K562 (cell line): ENCODE measurements around the gene TRIM3. TPM values are rescaled to one million over a fixed set of nuclear protein-coding genes. Genes with fewer than 3 reads are reported as not detected.

Experiments
- ATAC-seq: fragments of 200-7000 bp; cut with Tn5 transposase; 3 replicates; pipeline ENCODE4 v1.9.1; 2020; ENCODE audit warnings: moderate library complexity
- BruUV-seq: library from RNA; stranded (reverse); fragments of 400-500 nt; replicated peaks from 2 replicates; lab custom pipeline; 2021; lab: Mats Ljungman, UMichigan
- CTCF ChIA-PET: fragments of 300-600 bp; formaldehyde crosslinking; extraction: SDS; loops from one replicate; lab custom pipeline; 2021; ENCODE audit warnings: low intra/inter-chr PET ratio; lab: Yijun Ruan, JAX
- POLR2A ChIA-PET: fragments of 300-600, 350-650 bp; sonication (Branson Sonifier 250); formaldehyde crosslinking; extraction: SDS; loops from one replicate; lab custom pipeline; 2021; ENCODE audit warnings: antibody characterized with exemption, inconsistent platforms; lab: Yijun Ruan, JAX
- DNase-seq, 4 experiments: peaks; one replicate each; pipeline versions ENCODE4 v3.0.0 to v3.0.0-alpha.2; 2011 to 2018; ENCODE audit warnings: low spot score in 3 of 4, mixed read lengths in 3 of 4; ENCODE audit errors: extremely low read depth in 1 of 4
- FAIRE-seq: peaks from 2 replicates; lab custom pipeline; 2011; peaks lifted over from hg19 to GRCh38; lab: Jason Lieb, UNC
- H2AFZ ChIP-seq: 2 replicates; pipeline ENCODE4 v1.6.0; 2011; ENCODE audit warnings: low read depth, low read length, control low read depth, inconsistent platforms
- H3K27ac ChIP-seq: fragments of 200-600 bp; 3 replicates; pipeline ENCODE4 v1.8.0; 2011; ENCODE audit warnings: low read depth, mild to moderate bottlenecking, control low read depth, inconsistent platforms, low read length, moderate library complexity, mixed read lengths; ENCODE audit errors: extremely low read depth
- H3K27me3 ChIP-seq, 2 experiments: fragments of 300-600 bp in 1 of 2; 2 replicates in 1 of 2; 3 replicates in 1 of 2; pipeline versions ENCODE4 v1.6.0 to v1.8.0; 2011; ENCODE audit warnings: inconsistent platforms in 2 of 2, low read length in 2 of 2, mild to moderate bottlenecking in 1 of 2, mixed read lengths in 1 of 2, moderate library complexity in 1 of 2; ENCODE audit not compliant: control insufficient read depth in 2 of 2, insufficient read depth in 2 of 2
- H3K36me3 ChIP-seq: fragments of 300-600 bp; 3 replicates; pipeline ENCODE4 v1.8.0; 2011; ENCODE audit warnings: mild to moderate bottlenecking, low read length, inconsistent platforms; ENCODE audit not compliant: control insufficient read depth, insufficient read depth
- H3K4me1 ChIP-seq, 2 experiments: fragments of 200-600 bp in 1 of 2; replicated peaks in 1 of 2; 2 replicates in 1 of 2; 3 replicates in 1 of 2; pipeline versions ENCODE4 v1.5.1 to v1.8.0; 2011; ENCODE audit warnings: inconsistent platforms in 2 of 2, low read length in 2 of 2, mild to moderate bottlenecking in 1 of 2, mixed read lengths in 1 of 2, moderate library complexity in 1 of 2; ENCODE audit not compliant: control insufficient read depth in 2 of 2, insufficient read depth in 2 of 2
- H3K4me2 ChIP-seq: 2 replicates; pipeline ENCODE4 v1.6.1; 2011; ENCODE audit warnings: low read length, control low read depth, inconsistent platforms, mixed read lengths; ENCODE audit not compliant: insufficient read depth
- H3K4me3 ChIP-seq: fragments of 200-600 bp; sonication (generic), shearing (Covaris generic); 2 replicates; pipeline ENCODE4 v1.5.1; 2016; ENCODE audit warnings: control low read depth, inconsistent platforms
- H3K79me2 ChIP-seq: fragments of 200-600 bp; 3 replicates; pipeline ENCODE4 v1.8.0; 2011; ENCODE audit warnings: low read length, inconsistent platforms; ENCODE audit not compliant: control insufficient read depth, insufficient read depth
- H3K9ac ChIP-seq, 2 experiments: 2 replicates each; pipeline versions ENCODE4 v1.6.0 to v1.6.1; 2011; ENCODE audit warnings: low read depth in 2 of 2, low read length in 2 of 2, control low read depth in 1 of 2, inconsistent platforms in 1 of 2, mild to moderate bottlenecking in 1 of 2, mixed read lengths in 1 of 2; ENCODE audit not compliant: insufficient read depth in 1 of 2
- H3K9me1 ChIP-seq: one replicate; pipeline ENCODE4 v1.6.0; 2011; ENCODE audit warnings: inconsistent platforms, mild to moderate bottlenecking, low read length, moderate library complexity; ENCODE audit not compliant: control insufficient read depth, insufficient read depth
- H3K9me3 ChIP-seq: replicated peaks from 2 replicates; pipeline ENCODE4 v1.5.1; 2011; ENCODE audit warnings: low read depth, low read length, inconsistent platforms; ENCODE audit not compliant: control insufficient read depth, insufficient read depth
- H4K20me1 ChIP-seq: replicated peaks from 2 replicates; pipeline ENCODE4 v1.6.1; 2011; ENCODE audit warnings: low read length, inconsistent platforms, mixed read lengths; ENCODE audit not compliant: control insufficient read depth, insufficient read depth
- ETV1 ChIP-seq: fragments of 450-650 bp; conservative IDR thresholded peaks from 2 replicates; pipeline ENCODE4 v1.6.1; 2016; ENCODE audit warnings: missing genetic modification characterization, control low read depth, low read depth, missing compliant biosample characterization
- GABPA ChIP-seq: fragments of 200-800 bp; sonication (Bioruptor generic); conservative IDR thresholded peaks from 2 replicates; pipeline ENCODE4 v1.6.1; 2016; ENCODE audit warnings: low read depth, missing genetic modification characterization, missing compliant biosample characterization
- GABPB1 ChIP-seq: sonication (generic); formaldehyde crosslinking; IDR thresholded peaks from 2 replicates; pipeline ENCODE4 v1.8.0; 2022; ENCODE audit warnings: mild to moderate bottlenecking, missing genetic modification reagents
- ILK ChIP-seq: fragments of 450-650 bp; IDR thresholded peaks from 2 replicates; pipeline ENCODE4 v1.6.1; 2016; ENCODE audit warnings: missing genetic modification characterization, low read depth, mild to moderate bottlenecking, missing compliant biosample characterization, moderate library complexity, borderline replicate concordance
- POLR3A ChIP-seq: IDR thresholded peaks from 2 replicates; pipeline ENCODE4 v1.6.1; 2011; ENCODE audit warnings: borderline replicate concordance, mild to moderate bottlenecking, moderate library complexity; ENCODE audit not compliant: insufficient read length, insufficient read depth; ENCODE audit errors: extremely low read depth
- RAD51 ChIP-seq: fragments of 450-650 bp; IDR thresholded peaks from 2 replicates; pipeline ENCODE4 v1.7.1; 2016; ENCODE audit warnings: low read depth, mild to moderate bottlenecking, borderline replicate concordance
- ZNF143 ChIP-seq: sonication (generic); formaldehyde crosslinking; IDR thresholded peaks from 2 replicates; pipeline ENCODE4 v1.9.0; 2022; ENCODE audit warnings: mild to moderate bottlenecking, missing genetic modification reagents
- WGBS: fragments of 100-300 bp; shearing (Covaris generic); methylation state at CpG from one replicate; pipeline ENCODE4 v1.1.6; 2016; ENCODE audit warnings: low coverage, mixed read lengths; ENCODE audit not compliant: insufficient coverage; ENCODE audit errors: missing lambda C conversion rate; 5-methylcytosine and 5-hydroxymethylcytosine counted together
- in situ Hi-C: fragments of 300-500 bp; cut with MboI; formaldehyde crosslinking; loops from 4 replicates; pipeline ENCODE4 v1.15.0; 2018; ENCODE audit warnings: inconsistent platforms, mixed read lengths
- intact Hi-C: fragments of 100-400 bp; cut with micrococcal nuclease; formaldehyde crosslinking; loops from 2 replicates; pipeline ENCODE4 v1.14.2; 2022
- polyA plus RNA-seq, 8 experiments: library from polyadenylated mRNA; depleted of rRNA in 4 of 8; stranded (reverse) in 5 of 8; unstranded in 3 of 8; fragments of >200 nt; fragmentation: Nextera tagmentation in 2 of 8; fragmentation: Illumina TruSeq in 1 of 8; extraction: Ambion mirVana in 2 of 8; extraction: Trizol in 1 of 8; gene quantifications; 2 replicates each; pipeline versions ENCODE4 v1.2.1 to v1.2.3, GENCODE V29; 2011 to 2014; ENCODE audit warnings: inconsistent platforms in 1 of 8, missing spikeins in 1 of 8
- total RNA-seq, 7 experiments: library from RNA; depleted of rRNA in 6 of 7; stranded (reverse); fragments of >200 nt in 6 of 7; fragmentation: Illumina TruSeq in 2 of 7; extraction: Trizol in 2 of 7; gene quantifications; 2 replicates each; pipeline versions ENCODE4 v1.2.1 to v1.2.3, GENCODE V29; 2011 to 2021; ENCODE audit warnings: low replicate concordance in 1 of 7
- TF ChIP-seq, protein P1 (sequence below): fragments of 200-400 bp; formaldehyde crosslinking; IDR thresholded peaks from 2 replicates; pipeline ENCODE4 v1.6.1; 2017; ENCODE audit warnings: mild to moderate bottlenecking, low read depth, low read length, moderate library complexity
- TF ChIP-seq, protein P2 (sequence below): sonication (generic); formaldehyde crosslinking; IDR thresholded peaks from 2 replicates; pipeline ENCODE4 v1.9.0; 2022; ENCODE audit warnings: mild to moderate bottlenecking, missing genetic modification reagents
- TF ChIP-seq, protein P3 (sequence below): sonication (generic); formaldehyde crosslinking; IDR thresholded peaks from 2 replicates; pipeline ENCODE4 v1.5.0; 2020; ENCODE audit warnings: missing genetic modification reagents

TRIM3 gene
- total and polyA plus RNA-seq, 9 of the 15 experiments (the other 6 are each of a cell fraction or from before 2014, with no cell fraction given) = 0.45 to 9.2 (median 4.7) TPM

DNA sequence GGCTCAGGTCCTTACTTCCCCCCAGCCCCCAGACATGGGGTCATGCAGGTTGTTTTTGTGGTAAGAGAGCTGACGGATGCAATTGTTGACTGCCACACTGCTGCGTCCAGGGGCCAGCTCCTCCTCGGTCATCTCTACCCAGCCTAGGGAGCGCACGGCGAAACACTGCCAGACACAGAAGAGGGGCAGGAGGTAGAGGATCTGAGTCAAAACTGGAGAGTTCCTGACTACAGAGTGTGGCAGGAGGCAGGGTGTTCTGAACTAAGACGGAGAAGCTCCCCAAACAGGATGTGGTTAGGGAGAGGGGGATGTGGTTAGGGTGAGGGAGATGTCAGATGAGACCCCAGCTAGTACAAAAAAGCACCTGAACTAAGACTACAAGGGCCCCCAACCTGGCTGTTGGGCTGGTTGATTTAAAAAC lies 71.2 kb downstream of the TRIM3 start:
- no peak overlapping the region for H3K9ac ChIP-seq
- H4K20me1 ChIP-seq = 0 out of 2 replicates have a peak, but pooled peaks cover 3% of the 10 kb centered on the region
- POLR2A ChIA-PET = interaction anchor here (0.7 to 1.5 kb wide), 4 partner anchors 13 to 71 kb away, joined by 3 to 5 read pairs (median 4); partner anchors contain the start of genes APBB1 and SMPD1
- in situ Hi-C loops = no loop called here
- no peaks in the 10 kb centered on the region for H3K9me1 ChIP-seq
- ATAC-seq (peak; percentile 13; the same call in 1 of the 3 replicates), FAIRE-seq (no peak), DNase-seq (no peak)
- H3K4me1 ChIP-seq = peaks cover 0 to 7% of the 10 kb centered on the region in 2 experiments; a peak in 3 of 5 replicates
- peaks cover 25 to 64% of the 10 kb centered on the region in 2 experiments; a peak in 4 of 5 replicates for H3K27me3 ChIP-seq
- no peak overlapping the region for H3K4me3 ChIP-seq
- H3K79me2 ChIP-seq = no peaks in the 10 kb centered on the region
- no peak overlapping the region for H3K4me2 ChIP-seq
- no peaks in the 10 kb centered on the region for H3K36me3 ChIP-seq
- H3K9me3 ChIP-seq = no peaks in the 10 kb centered on the region
- TF ChIP-seq GABPA (tag) = peak; percentile 76
- TF ChIP-seq ZNF143 (CRISPR knock-in tag) = no peak
- TF ChIP-seq ETV1 (tag) = 0 out of 2 replicates have a peak, but pooled peaks have one; percentile 13
- intact Hi-C loops = no loop called here
- 8% methylated on average over 7 of the region's 7 CpGs for WGBS
- CTCF ChIA-PET = no interaction called here
- BruUV-seq = no TSS peak
- H3K27ac ChIP-seq = no peak overlapping the region
- no peak overlapping the region for H2AFZ ChIP-seq

DNA sequence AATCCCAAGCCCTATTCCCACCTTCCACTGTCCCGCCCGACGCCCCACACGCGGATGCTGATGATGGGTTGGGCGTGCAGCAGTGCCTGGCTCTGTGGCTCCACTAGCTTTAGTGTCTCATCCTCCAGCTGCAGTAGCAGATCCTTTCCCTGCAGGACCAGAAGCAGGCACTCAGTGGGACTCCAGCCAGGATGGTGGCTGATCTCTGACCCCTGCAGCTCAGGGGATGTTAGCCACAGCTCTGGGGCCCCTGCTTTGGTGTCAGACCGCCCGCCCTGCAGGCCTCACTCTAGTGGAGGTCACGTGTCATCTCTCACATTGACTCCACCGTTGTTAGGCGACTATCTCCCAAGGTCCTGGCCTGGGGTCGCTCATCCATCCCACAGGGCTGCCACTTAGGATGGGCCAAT lies 71.7 kb downstream of the TRIM3 start:
- no TSS peak for BruUV-seq
- Histone ChIP-seq H3K27me3 (peaks cover 25 to 64% of the 10 kb centered on the region in 2 experiments; a peak in 4 of 5 replicates), H4K20me1 (0 out of 2 replicates have a peak, but pooled peaks cover 3% of the 10 kb centered on the region), H3K4me2 (no peak overlapping the region), H3K9me1 (no peaks in the 10 kb centered on the region), H3K4me3 (no peak overlapping the region), H3K4me1 (peaks cover 0 to 7% of the 10 kb centered on the region in 2 experiments; a peak in 3 of 5 replicates), H3K9me3 (no peaks in the 10 kb centered on the region), H3K27ac (no peak overlapping the region), H2AFZ (no peak overlapping the region), H3K36me3 (no peaks in the 10 kb centered on the region), H3K9ac (0 out of 4 replicates have a peak overlapping the region, but pooled peaks of 1 of the 2 experiments have one; percentile 31), H3K79me2 (no peaks in the 10 kb centered on the region)
- FAIRE-seq (no peak), DNase-seq (peak in 1 of 4 experiments; percentile 23), ATAC-seq (peak; percentile 39)
- 6% methylated on average over 12 of the region's 12 CpGs for WGBS
- ChIA-PET CTCF (no interaction called here), POLR2A (interaction anchor here (0.7 to 1.1 kb wide), 2 partner anchors 53 to 71 kb away, joined by 3 read pairs; no protein-coding TSS in a partner anchor)
- intact Hi-C loops (no loop called here), in situ Hi-C loops (no loop called here)
- TF ChIP-seq ILK (tag) (no peak), POLR3A (no peak), RAD51 (peak; percentile 72), GABPB1 (CRISPR knock-in tag) (no peak)
- TF ChIP-seq, protein P1, sequence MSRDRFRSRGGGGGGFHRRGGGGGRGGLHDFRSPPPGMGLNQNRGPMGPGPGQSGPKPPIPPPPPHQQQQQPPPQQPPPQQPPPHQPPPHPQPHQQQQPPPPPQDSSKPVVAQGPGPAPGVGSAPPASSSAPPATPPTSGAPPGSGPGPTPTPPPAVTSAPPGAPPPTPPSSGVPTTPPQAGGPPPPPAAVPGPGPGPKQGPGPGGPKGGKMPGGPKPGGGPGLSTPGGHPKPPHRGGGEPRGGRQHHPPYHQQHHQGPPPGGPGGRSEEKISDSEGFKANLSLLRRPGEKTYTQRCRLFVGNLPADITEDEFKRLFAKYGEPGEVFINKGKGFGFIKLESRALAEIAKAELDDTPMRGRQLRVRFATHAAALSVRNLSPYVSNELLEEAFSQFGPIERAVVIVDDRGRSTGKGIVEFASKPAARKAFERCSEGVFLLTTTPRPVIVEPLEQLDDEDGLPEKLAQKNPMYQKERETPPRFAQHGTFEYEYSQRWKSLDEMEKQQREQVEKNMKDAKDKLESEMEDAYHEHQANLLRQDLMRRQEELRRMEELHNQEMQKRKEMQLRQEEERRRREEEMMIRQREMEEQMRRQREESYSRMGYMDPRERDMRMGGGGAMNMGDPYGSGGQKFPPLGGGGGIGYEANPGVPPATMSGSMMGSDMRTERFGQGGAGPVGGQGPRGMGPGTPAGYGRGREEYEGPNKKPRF = no peak
- TF ChIP-seq, protein P2, sequence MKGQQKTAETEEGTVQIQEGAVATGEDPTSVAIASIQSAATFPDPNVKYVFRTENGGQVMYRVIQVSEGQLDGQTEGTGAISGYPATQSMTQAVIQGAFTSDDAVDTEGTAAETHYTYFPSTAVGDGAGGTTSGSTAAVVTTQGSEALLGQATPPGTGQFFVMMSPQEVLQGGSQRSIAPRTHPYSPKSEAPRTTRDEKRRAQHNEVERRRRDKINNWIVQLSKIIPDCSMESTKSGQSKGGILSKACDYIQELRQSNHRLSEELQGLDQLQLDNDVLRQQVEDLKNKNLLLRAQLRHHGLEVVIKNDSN = peak; percentile 67
- TF ChIP-seq, protein P3, sequence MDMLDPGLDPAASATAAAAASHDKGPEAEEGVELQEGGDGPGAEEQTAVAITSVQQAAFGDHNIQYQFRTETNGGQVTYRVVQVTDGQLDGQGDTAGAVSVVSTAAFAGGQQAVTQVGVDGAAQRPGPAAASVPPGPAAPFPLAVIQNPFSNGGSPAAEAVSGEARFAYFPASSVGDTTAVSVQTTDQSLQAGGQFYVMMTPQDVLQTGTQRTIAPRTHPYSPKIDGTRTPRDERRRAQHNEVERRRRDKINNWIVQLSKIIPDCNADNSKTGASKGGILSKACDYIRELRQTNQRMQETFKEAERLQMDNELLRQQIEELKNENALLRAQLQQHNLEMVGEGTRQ (CRISPR knock-in tag) = peak; percentile 66
